ENCODE results near the gene RIC1. TPM values are rescaled to one million over a fixed set of nuclear protein-coding genes. Genes with fewer than 3 reads are reported as not detected.

The RIC1 gene
- total RNA-seq, 1 experiment from 2014 or later: 25.5 TPM

- TF ChIP-seq ATF3 (IDR thresholded peaks at IDR 0.05): no peak
Measured at GRCh38 chr9:5612185-5612530, 16.7 kb upstream of the RIC1 start (continued).

- Histone ChIP-seq H3K36me3 (ENCODE audit: control insufficient read depth in 1 of 2, insufficient read depth in 2 of 2, low read length in 2 of 2) (no peaks in the 10 kb centered on the region), H3K27ac (ENCODE audit: low read depth, low read length) (no peak overlapping the region), H3K4me1 (ENCODE audit: control insufficient read depth in 1 of 2, insufficient read depth in 2 of 2, low read length in 2 of 2) (0 out of 4 replicates have a peak, but pooled peaks cover 0 to 6% of the 10 kb centered on the region in 2 experiments), H3K9me2 (ENCODE audit: insufficient read depth) (no peaks in the 10 kb centered on the region; the same call in 1 of the 2 replicates), H3K9me3 (ENCODE audit: control insufficient read depth in 1 of 2, insufficient read depth in 1 of 2, low read depth in 1 of 2, low read length in 2 of 2) (no peaks in the 10 kb centered on the region), H4K20me1 (ENCODE audit: insufficient read depth) (no peaks in the 10 kb centered on the region), H3K79me2 (ENCODE audit: insufficient read depth, low read length) (no peaks in the 10 kb centered on the region), H2AFZ (ENCODE audit: low read depth, low read length, poor library complexity, severe bottlenecking) (no peak overlapping the region), H3K27me3 (ENCODE audit: insufficient read depth, low read length) (no peaks in the 10 kb centered on the region), H3K4me3 (replicated peaks in 1 of 2; ENCODE audit: low read depth in 1 of 2, low read length in 2 of 2) (no peak overlapping the region), H3K9ac (ENCODE audit: low read length) (no peak overlapping the region), H3K4me2 (ENCODE audit: low read length) (no peak overlapping the region)
- BruUV-seq (replicated peaks): no TSS peak
- intact Hi-C loops (cut with micrococcal nuclease): no loop called here
- ChIA-PET CTCF (no interaction called here), RAD21 (ENCODE audit: low non-redundant PET in 1 of 2, low total read pairs in 2 of 2, uncharacterized antibody in 2 of 2, unreplicated experiment in 2 of 2) (no interaction called here), POLR2A (no interaction called here)
- no peak for TF ChIP-seq EZH2 (IDR thresholded peaks at IDR 0.05)
- no peak for TF ChIP-seq SRF (IDR thresholded peaks at IDR 0.05; ENCODE audit: low read depth)
- TF ChIP-seq YY1 (IDR thresholded peaks at IDR 0.05; ENCODE audit: extremely low read depth, insufficient replicate concordance, low read depth, low read length): no peak
- no peak for TF ChIP-seq ZFX (IDR thresholded peaks at IDR 0.05)
- no peak for TF ChIP-seq MAX (IDR thresholded peaks at IDR 0.05)
- no peak for TF ChIP-seq REST (IDR thresholded peaks at IDR 0.05; ENCODE audit: low read depth)
- TF ChIP-seq ZBTB33 (IDR thresholded peaks at IDR 0.05; ENCODE audit: extremely low read depth, insufficient replicate concordance, low read length): no peak
- no peak for DNase-seq (ENCODE audit: low read depth, low spot score)
- no peak for ATAC-seq
Measured at GRCh38 chr9:5614192-5614591, 14.7 kb upstream of the RIC1 start.

Measured in HCT116 (cell line).